HepG2 (cell line): ENCODE results near the gene WWP2. TPM values are rescaled to one million over a fixed set of nuclear protein-coding genes. Genes with fewer than 3 reads are reported as not detected.

Experiments
- ATF1 ChIP-seq: IDR thresholded peaks from 2 replicates; pipeline ENCODE4 v1.6.1; 2016; ENCODE audit warnings: mild to moderate bottlenecking, control low read depth
- ATF2 ChIP-seq: sonication (generic); formaldehyde crosslinking; IDR thresholded peaks from 2 replicates; pipeline ENCODE4 v1.4.0; 2020; ENCODE audit warnings: missing genetic modification reagents
- CHD4 ChIP-seq: fragments of 200-600 bp; sonication (generic); IDR thresholded peaks from 2 replicates; pipeline ENCODE4 v1.7.0; 2017; ENCODE audit warnings: mild to moderate bottlenecking, low read length, borderline replicate concordance
- MTA1 ChIP-seq: sonication (generic); formaldehyde crosslinking; IDR thresholded peaks from 2 replicates; pipeline ENCODE4 v1.4.0; 2020; ENCODE audit warnings: missing genetic modification reagents, mild to moderate bottlenecking, borderline replicate concordance
- PHB2 ChIP-seq: fragments of 450-650 bp; IDR thresholded peaks from 2 replicates; pipeline ENCODE4 v1.6.1; 2018; ENCODE audit not compliant: partially characterized antibody
- ZNF687 ChIP-seq: sonication (generic); formaldehyde crosslinking; IDR thresholded peaks from 2 replicates; pipeline ENCODE4 v1.5.1; 2020; ENCODE audit warnings: mild to moderate bottlenecking, missing genetic modification reagents, moderate library complexity
- ZNF713 ChIP-seq: sonication (generic); formaldehyde crosslinking; IDR thresholded peaks from 2 replicates; pipeline ENCODE4 v1.4.0; 2020; ENCODE audit warnings: mild to moderate bottlenecking, missing genetic modification reagents
- polyA plus RNA-seq, 8 experiments: library from polyadenylated mRNA; depleted of rRNA in 3 of 8; stranded (reverse) in 7 of 8; unstranded in 1 of 8; fragments of >200 nt; fragmentation: Illumina TruSeq in 4 of 8; extraction: Trizol in 4 of 8; gene quantifications; 2 replicates each; pipeline versions ENCODE4 v1.2.1 to v1.2.3, GENCODE V29; 2011 to 2016; ENCODE audit warnings: low read depth in 4 of 8, missing spikeins in 1 of 8, mixed read lengths in 1 of 8; ENCODE audit not compliant: insufficient read depth in 1 of 8
- total RNA-seq, 5 experiments: library from RNA; depleted of rRNA; stranded (reverse); fragments of >200 nt; fragmentation: Illumina TruSeq; extraction: Trizol; gene quantifications; 2 replicates each; pipeline ENCODE4 v1.2.3, GENCODE V29; 2016; ENCODE audit warnings: low read depth in 1 of 5
- TF ChIP-seq, protein P1 (sequence below): sonication (generic); formaldehyde crosslinking; IDR thresholded peaks from one replicate; pipeline ENCODE4 v1.5.1; 2020; ENCODE audit warnings: mild to moderate bottlenecking, missing genetic modification reagents; ENCODE audit errors: not compliant biosample characterization
- TF ChIP-seq, protein P2 (sequence below): fragments of 450-650 bp; IDR thresholded peaks from 2 replicates; pipeline ENCODE4 v1.6.1; 2017
- TF ChIP-seq, protein P3 (sequence below): IDR thresholded peaks from 2 replicates; pipeline ENCODE4 v1.6.1; 2016; ENCODE audit warnings: missing biosample characterization, missing genetic modification reagents, low read depth

The WWP2 gene
- total and polyA plus RNA-seq, 2 of the 13 experiments (the other 11 are each of a cell fraction or from before 2014, with no cell fraction given), result 11.4 to 28.2 TPM

GRCh38 chr16:69761983-69762813 lies at the start of gene WWP2 (continued):
- TF ChIP-seq, protein P1, sequence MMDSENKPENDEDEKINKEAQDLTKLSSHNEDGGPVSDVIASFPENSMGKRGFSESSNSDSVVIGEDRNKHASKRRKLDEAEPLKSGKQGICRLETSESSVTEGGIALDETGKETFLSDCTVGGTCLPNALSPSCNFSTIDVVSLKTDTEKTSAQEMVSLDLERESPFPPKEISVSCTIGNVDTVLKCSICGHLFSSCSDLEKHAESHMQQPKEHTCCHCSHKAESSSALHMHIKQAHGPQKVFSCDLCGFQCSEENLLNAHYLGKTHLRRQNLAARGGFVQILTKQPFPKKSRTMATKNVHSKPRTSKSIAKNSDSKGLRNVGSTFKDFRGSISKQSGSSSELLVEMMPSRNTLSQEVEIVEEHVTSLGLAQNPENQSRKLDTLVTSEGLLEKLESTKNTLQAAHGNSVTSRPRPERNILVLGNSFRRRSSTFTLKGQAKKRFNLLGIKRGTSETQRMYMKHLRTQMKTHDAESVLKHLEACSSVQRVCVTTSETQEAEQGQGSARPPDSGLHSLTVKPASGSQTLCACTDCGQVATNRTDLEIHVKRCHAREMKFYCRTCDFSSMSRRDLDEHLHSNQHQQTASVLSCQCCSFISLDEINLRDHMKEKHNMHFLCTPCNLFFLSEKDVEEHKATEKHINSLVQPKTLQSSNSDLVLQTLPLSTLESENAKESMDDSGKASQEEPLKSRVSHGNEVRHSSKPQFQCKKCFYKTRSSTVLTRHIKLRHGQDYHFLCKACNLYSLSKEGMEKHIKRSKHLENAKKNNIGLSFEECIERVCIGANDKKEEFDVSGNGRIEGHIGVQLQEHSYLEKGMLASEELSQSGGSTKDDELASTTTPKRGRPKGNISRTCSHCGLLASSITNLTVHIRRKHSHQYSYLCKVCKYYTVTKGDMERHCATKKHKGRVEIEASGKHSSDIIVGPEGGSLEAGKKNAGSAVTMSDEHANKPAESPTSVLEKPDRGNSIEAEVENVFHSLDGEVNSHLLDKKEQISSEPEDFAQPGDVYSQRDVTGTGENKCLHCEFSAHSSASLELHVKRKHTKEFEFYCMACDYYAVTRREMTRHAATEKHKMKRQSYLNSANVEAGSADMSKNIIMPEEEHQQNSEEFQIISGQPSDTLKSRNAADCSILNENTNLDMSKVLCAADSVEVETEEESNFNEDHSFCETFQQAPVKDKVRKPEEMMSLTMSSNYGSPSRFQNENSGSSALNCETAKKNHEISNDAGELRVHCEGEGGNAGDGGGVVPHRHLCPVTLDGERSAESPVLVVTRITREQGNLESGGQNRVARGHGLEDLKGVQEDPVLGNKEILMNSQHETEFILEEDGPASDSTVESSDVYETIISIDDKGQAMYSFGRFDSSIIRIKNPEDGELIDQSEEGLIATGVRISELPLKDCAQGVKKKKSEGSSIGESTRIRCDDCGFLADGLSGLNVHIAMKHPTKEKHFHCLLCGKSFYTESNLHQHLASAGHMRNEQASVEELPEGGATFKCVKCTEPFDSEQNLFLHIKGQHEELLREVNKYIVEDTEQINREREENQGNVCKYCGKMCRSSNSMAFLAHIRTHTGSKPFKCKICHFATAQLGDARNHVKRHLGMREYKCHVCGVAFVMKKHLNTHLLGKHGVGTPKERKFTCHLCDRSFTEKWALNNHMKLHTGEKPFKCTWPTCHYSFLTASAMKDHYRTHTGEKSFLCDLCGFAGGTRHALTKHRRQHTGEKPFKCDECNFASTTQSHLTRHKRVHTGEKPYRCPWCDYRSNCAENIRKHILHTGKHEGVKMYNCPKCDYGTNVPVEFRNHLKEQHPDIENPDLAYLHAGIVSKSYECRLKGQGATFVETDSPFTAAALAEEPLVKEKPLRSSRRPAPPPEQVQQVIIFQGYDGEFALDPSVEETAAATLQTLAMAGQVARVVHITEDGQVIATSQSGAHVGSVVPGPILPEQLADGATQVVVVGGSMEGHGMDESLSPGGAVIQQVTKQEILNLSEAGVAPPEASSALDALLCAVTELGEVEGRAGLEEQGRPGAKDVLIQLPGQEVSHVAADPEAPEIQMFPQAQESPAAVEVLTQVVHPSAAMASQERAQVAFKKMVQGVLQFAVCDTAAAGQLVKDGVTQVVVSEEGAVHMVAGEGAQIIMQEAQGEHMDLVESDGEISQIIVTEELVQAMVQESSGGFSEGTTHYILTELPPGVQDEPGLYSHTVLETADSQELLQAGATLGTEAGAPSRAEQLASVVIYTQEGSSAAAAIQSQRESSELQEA (CRISPR knock-in tag), result no peak
- peak; percentile 46; the same call in 1 of the 2 replicates for TF ChIP-seq ATF2
- TF ChIP-seq ZNF687 (CRISPR knock-in tag), result peak; percentile 94
- TF ChIP-seq, protein P2, sequence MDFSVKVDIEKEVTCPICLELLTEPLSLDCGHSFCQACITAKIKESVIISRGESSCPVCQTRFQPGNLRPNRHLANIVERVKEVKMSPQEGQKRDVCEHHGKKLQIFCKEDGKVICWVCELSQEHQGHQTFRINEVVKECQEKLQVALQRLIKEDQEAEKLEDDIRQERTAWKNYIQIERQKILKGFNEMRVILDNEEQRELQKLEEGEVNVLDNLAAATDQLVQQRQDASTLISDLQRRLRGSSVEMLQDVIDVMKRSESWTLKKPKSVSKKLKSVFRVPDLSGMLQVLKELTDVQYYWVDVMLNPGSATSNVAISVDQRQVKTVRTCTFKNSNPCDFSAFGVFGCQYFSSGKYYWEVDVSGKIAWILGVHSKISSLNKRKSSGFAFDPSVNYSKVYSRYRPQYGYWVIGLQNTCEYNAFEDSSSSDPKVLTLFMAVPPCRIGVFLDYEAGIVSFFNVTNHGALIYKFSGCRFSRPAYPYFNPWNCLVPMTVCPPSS, result no peak
- no peak for TF ChIP-seq ATF1 (CRISPR knock-in tag)
- no peak for TF ChIP-seq CHD4
- TF ChIP-seq PHB2, result no peak
- TF ChIP-seq, protein P3, sequence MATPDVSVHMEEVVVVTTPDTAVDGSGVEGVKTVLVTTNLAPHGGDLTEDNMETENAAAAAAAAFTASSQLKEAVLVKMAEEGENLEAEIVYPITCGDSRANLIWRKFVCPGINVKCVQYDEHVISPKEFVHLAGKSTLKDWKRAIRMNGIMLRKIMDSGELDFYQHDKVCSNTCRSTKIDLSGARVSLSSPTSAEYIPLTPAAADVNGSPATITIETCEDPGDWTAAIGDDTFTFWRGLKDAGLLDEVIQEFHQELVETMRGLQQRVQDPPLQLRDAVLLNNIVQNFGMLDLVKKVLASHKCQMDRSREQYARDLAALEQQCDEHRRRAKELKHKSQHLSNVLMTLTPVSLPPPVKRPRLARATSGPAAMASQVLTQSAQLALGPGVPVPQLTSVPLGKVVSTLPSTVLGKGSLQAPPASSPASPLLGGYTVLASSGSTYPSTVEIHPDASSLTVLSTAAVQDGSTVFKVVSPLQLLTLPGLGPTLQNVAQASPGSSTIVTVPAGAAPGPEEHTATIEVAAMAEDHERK (CRISPR knock-in tag), result 0 out of 2 replicates have a peak, but pooled peaks have one; percentile 35
- no peak for TF ChIP-seq MTA1 (CRISPR knock-in tag)
- TF ChIP-seq ZNF713 (CRISPR knock-in tag), result no peak
